Measurements from ENCODE around the gene ANKRD34A. TPM values are rescaled to one million over a fixed set of nuclear protein-coding genes. Genes with fewer than 3 reads are reported as not detected.
A peak's percentile ranks its signal among the peaks of the same experiment; 100 is the strongest.

ANKRD34A gene
- total RNA-seq, 1 donor from 2014 or later: 4.8 TPM

- H3K27ac Mint-ChIP-seq: peak overlapping the region; percentile 80
- DNase-seq (ENCODE audit: low spot score): no peak
- H3K27me3 Mint-ChIP-seq (ENCODE audit: insufficient read depth): no peaks in the 10 kb centered on the region
- H3K36me3 Mint-ChIP-seq (ENCODE audit: low read depth): peaks cover 2% of the 10 kb centered on the region
- intact Hi-C loops (cut with micrococcal nuclease): loop anchor here (1.0 kb wide), 1 partner anchor 9 kb away; no protein-coding TSS in a partner anchor
- H3K4me3 Mint-ChIP-seq: peak overlapping the region; percentile 23
- no peaks in the 10 kb centered on the region for H3K9me3 Mint-ChIP-seq
- H3K4me1 Mint-ChIP-seq (ENCODE audit: low read depth): peaks cover 36% of the 10 kb centered on the region
These were observed 20.7 kb upstream of the ANKRD34A start for GRCh38 chr1:145985129-145985501.

- peaks cover 2% of the 10 kb centered on the region for H3K36me3 Mint-ChIP-seq (ENCODE audit: low read depth)
- DNase-seq (ENCODE audit: low spot score): no peak
- H3K4me1 Mint-ChIP-seq (ENCODE audit: low read depth): peaks cover 35% of the 10 kb centered on the region
- intact Hi-C loops (cut with micrococcal nuclease): no loop called here
- H3K4me3 Mint-ChIP-seq: peak overlapping the region; percentile 23
- peak overlapping the region; percentile 80 for H3K27ac Mint-ChIP-seq
- no peaks in the 10 kb centered on the region for H3K9me3 Mint-ChIP-seq
- H3K27me3 Mint-ChIP-seq (ENCODE audit: insufficient read depth): no peaks in the 10 kb centered on the region
These were observed 19.8 kb upstream of the ANKRD34A start for GRCh38 chr1:145983960-145984830.

- Mint-ChIP-seq H3K4me3 (peak overlapping the region; percentile 41), H3K36me3 (ENCODE audit: low read depth) (peaks cover 2% of the 10 kb centered on the region), H3K27me3 (ENCODE audit: insufficient read depth) (no peaks in the 10 kb centered on the region), H3K9me3 (no peaks in the 10 kb centered on the region), H3K27ac (peak overlapping the region; percentile 72), H3K4me1 (ENCODE audit: low read depth) (peaks cover 30% of the 10 kb centered on the region)
- intact Hi-C loops (cut with micrococcal nuclease): no loop called here
- no peak for DNase-seq (ENCODE audit: low spot score)
These were observed 18.9 kb upstream of the ANKRD34A start for GRCh38 chr1:145983206-145983675.

GRCh38 chr1:145982010-145982723, 17.8 kb upstream of the ANKRD34A start:
- Mint-ChIP-seq H3K27ac (no peak overlapping the region), H3K9me3 (no peaks in the 10 kb centered on the region), H3K27me3 (ENCODE audit: insufficient read depth) (no peaks in the 10 kb centered on the region), H3K36me3 (ENCODE audit: low read depth) (peaks cover 2% of the 10 kb centered on the region), H3K4me1 (ENCODE audit: low read depth) (peaks cover 22% of the 10 kb centered on the region), H3K4me3 (peak overlapping the region; percentile 37)
- DNase-seq (ENCODE audit: low spot score): no peak
- intact Hi-C loops (cut with micrococcal nuclease): no loop called here

GRCh38 chr1:145980457-145980994, 16.2 kb upstream of the ANKRD34A start:
- Mint-ChIP-seq H3K36me3 (ENCODE audit: low read depth) (peaks cover 2% of the 10 kb centered on the region), H3K9me3 (no peaks in the 10 kb centered on the region), H3K4me1 (ENCODE audit: low read depth) (peaks cover 12% of the 10 kb centered on the region), H3K27me3 (ENCODE audit: insufficient read depth) (no peaks in the 10 kb centered on the region), H3K4me3 (no peak overlapping the region), H3K27ac (no peak overlapping the region)
- intact Hi-C loops (cut with micrococcal nuclease): no loop called here
- no peak for DNase-seq (ENCODE audit: low spot score)

GRCh38 chr1:145979746-145980456, 15.5 kb upstream of the ANKRD34A start:
- Mint-ChIP-seq H3K4me1 (ENCODE audit: low read depth) (peaks cover 10% of the 10 kb centered on the region), H3K27me3 (ENCODE audit: insufficient read depth) (no peaks in the 10 kb centered on the region), H3K36me3 (ENCODE audit: low read depth) (peaks cover 2% of the 10 kb centered on the region), H3K4me3 (no peak overlapping the region), H3K27ac (no peak overlapping the region), H3K9me3 (no peaks in the 10 kb centered on the region)
- intact Hi-C loops (cut with micrococcal nuclease): loop anchor here (1.0 kb wide), 3 partner anchors 16 to 53 kb away; partner anchors contain the start of genes ANKRD34A, POLR3GL, RBM8A and TXNIP
- DNase-seq (ENCODE audit: low spot score): no peak

GRCh38 chr1:145978854-145979745, 14.7 kb upstream of the ANKRD34A start:
- Mint-ChIP-seq H3K9me3 (no peaks in the 10 kb centered on the region), H3K36me3 (ENCODE audit: low read depth) (no peaks in the 10 kb centered on the region), H3K27me3 (ENCODE audit: insufficient read depth) (no peaks in the 10 kb centered on the region), H3K27ac (no peak overlapping the region), H3K4me1 (ENCODE audit: low read depth) (peaks cover 9% of the 10 kb centered on the region), H3K4me3 (no peak overlapping the region)
- DNase-seq (ENCODE audit: low spot score): peak; percentile 87
- intact Hi-C loops (cut with micrococcal nuclease): loop anchor here (1.0 kb wide), 4 partner anchors 15 to 57 kb away; partner anchors contain the start of genes ANKRD34A, POLR3GL, RBM8A and TXNIP

- Mint-ChIP-seq H3K4me1 (ENCODE audit: low read depth) (peaks cover 9% of the 10 kb centered on the region), H3K27me3 (ENCODE audit: insufficient read depth) (no peaks in the 10 kb centered on the region), H3K36me3 (ENCODE audit: low read depth) (no peaks in the 10 kb centered on the region), H3K9me3 (no peaks in the 10 kb centered on the region), H3K27ac (no peak overlapping the region), H3K4me3 (no peak overlapping the region)
- DNase-seq (ENCODE audit: low spot score): no peak
- intact Hi-C loops (cut with micrococcal nuclease): loop anchor here (1.0 kb wide), 1 partner anchor 58 kb away; no protein-coding TSS in a partner anchor
These were observed 14.1 kb upstream of the ANKRD34A start for GRCh38 chr1:145978471-145978853.

- peak; percentile 62 for DNase-seq (ENCODE audit: low spot score)
- Mint-ChIP-seq H3K4me1 (ENCODE audit: low read depth) (peaks cover 13% of the 10 kb centered on the region), H3K27me3 (ENCODE audit: insufficient read depth) (no peaks in the 10 kb centered on the region), H3K27ac (no peak overlapping the region), H3K4me3 (no peak overlapping the region), H3K36me3 (ENCODE audit: low read depth) (peaks cover 3% of the 10 kb centered on the region), H3K9me3 (no peaks in the 10 kb centered on the region)
- intact Hi-C loops (cut with micrococcal nuclease): loop anchor here (1.0 kb wide), 3 partner anchors 30 to 59 kb away; no protein-coding TSS in a partner anchor
These were observed 13.4 kb upstream of the ANKRD34A start for GRCh38 chr1:145977486-145978470.

GRCh38 chr1:145977016-145977415, 12.6 kb upstream of the ANKRD34A start:
- peaks cover 3% of the 10 kb centered on the region for H3K36me3 Mint-ChIP-seq (ENCODE audit: low read depth)
- DNase-seq (ENCODE audit: low spot score): no peak
- peaks cover 15% of the 10 kb centered on the region for H3K4me1 Mint-ChIP-seq (ENCODE audit: low read depth)
- H3K9me3 Mint-ChIP-seq: no peaks in the 10 kb centered on the region
- H3K4me3 Mint-ChIP-seq: no peak overlapping the region
- H3K27ac Mint-ChIP-seq: no peak overlapping the region
- no peaks in the 10 kb centered on the region for H3K27me3 Mint-ChIP-seq (ENCODE audit: insufficient read depth)
- intact Hi-C loops (cut with micrococcal nuclease): loop anchor here (1.0 kb wide), 2 partner anchors 30 to 36 kb away; no protein-coding TSS in a partner anchor

- Mint-ChIP-seq H3K9me3 (no peaks in the 10 kb centered on the region), H3K4me1 (ENCODE audit: low read depth) (peaks cover 15% of the 10 kb centered on the region), H3K4me3 (no peak overlapping the region), H3K27ac (no peak overlapping the region), H3K27me3 (ENCODE audit: insufficient read depth) (no peaks in the 10 kb centered on the region), H3K36me3 (ENCODE audit: low read depth) (peaks cover 3% of the 10 kb centered on the region)
- no peak for DNase-seq (ENCODE audit: low spot score)
- intact Hi-C loops (cut with micrococcal nuclease): no loop called here
These were observed 10.8 kb upstream of the ANKRD34A start for GRCh38 chr1:145975216-145975615.
